SJCRH30 (cell line): ENCODE data around the gene MAN2B1. TPM values are rescaled to one million over a fixed set of nuclear protein-coding genes. Genes with fewer than 3 reads are reported as not detected.
"Not testable (repeated sequence)": the region's sequence is repeated elsewhere in the genome, so short reads cannot be mapped to it uniquely, and the experiment has no call there.

Experiments used
- DNase-seq, 2 experiments: peaks; one replicate each; pipeline ENCODE4 v3.0.0-alpha.2; 2015 to 2020
- H3K27ac ChIP-seq: fragments of 250-450 bp; sonication (Bioruptor Pico); 2 replicates; pipeline ENCODE4 v1.5.1; 2020; ENCODE audit warnings: mild to moderate bottlenecking, moderate library complexity
- H3K27me3 ChIP-seq: fragments of 250-450 bp; sonication (Bioruptor Pico); 2 replicates; pipeline ENCODE4 v1.5.1; 2020; ENCODE audit warnings: mild to moderate bottlenecking, moderate library complexity
- H3K36me3 ChIP-seq: fragments of 250-450 bp; sonication (Bioruptor Pico); 2 replicates; pipeline ENCODE4 v1.5.1; 2020; ENCODE audit warnings: mild to moderate bottlenecking, moderate library complexity
- H3K4me1 ChIP-seq: fragments of 250-450 bp; sonication (Bioruptor Pico); 2 replicates; pipeline ENCODE4 v1.5.1; 2020; ENCODE audit warnings: mild to moderate bottlenecking, moderate library complexity
- H3K4me3 ChIP-seq: fragments of 250-450 bp; sonication (Bioruptor Pico); 2 replicates; pipeline ENCODE4 v1.5.1; 2020; ENCODE audit warnings: mild to moderate bottlenecking, moderate library complexity
- H3K9me3 ChIP-seq: fragments of 250-450 bp; sonication (Bioruptor Pico); replicated peaks from 2 replicates; pipeline ENCODE4 v1.5.1; 2020; ENCODE audit warnings: mild to moderate bottlenecking, moderate library complexity
- total RNA-seq: library from RNA; depleted of rRNA; stranded (reverse); fragments of >200 nt; shearing (Covaris generic); gene quantifications from 2 replicates; pipeline ENCODE4 v1.2.3, GENCODE V29; 2014

The MAN2B1 gene
- total RNA-seq, 1 experiment from 2014 or later, result 34.6 TPM

DNA sequence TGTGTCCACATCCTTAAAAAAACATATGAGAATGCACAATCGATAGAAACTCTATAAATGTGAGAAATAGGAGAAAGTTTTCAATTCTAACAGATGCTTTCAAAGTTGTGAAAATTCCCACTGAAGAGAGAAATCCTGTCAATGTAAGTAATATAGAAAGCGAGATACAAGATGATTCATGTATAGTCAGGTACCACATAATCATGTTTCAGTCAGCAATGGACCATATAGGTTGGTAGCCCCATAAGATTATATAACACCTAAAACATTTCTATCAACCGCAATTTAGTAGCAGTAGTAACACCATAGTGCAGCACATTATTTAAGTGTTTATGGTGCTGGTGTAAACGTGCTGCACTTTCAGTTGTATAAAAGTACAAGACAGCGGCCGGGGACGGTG lies 37.3 kb downstream of the MAN2B1 start:
- no peak for DNase-seq
- Histone ChIP-seq H3K9me3 (peaks cover 41% of the 10 kb centered on the region), H3K27me3 (no peaks in the 10 kb centered on the region), H3K27ac (no peak overlapping the region), H3K4me1 (no peaks in the 10 kb centered on the region), H3K36me3 (peaks cover 73% of the 10 kb centered on the region), H3K4me3 (no peak overlapping the region)

DNA sequence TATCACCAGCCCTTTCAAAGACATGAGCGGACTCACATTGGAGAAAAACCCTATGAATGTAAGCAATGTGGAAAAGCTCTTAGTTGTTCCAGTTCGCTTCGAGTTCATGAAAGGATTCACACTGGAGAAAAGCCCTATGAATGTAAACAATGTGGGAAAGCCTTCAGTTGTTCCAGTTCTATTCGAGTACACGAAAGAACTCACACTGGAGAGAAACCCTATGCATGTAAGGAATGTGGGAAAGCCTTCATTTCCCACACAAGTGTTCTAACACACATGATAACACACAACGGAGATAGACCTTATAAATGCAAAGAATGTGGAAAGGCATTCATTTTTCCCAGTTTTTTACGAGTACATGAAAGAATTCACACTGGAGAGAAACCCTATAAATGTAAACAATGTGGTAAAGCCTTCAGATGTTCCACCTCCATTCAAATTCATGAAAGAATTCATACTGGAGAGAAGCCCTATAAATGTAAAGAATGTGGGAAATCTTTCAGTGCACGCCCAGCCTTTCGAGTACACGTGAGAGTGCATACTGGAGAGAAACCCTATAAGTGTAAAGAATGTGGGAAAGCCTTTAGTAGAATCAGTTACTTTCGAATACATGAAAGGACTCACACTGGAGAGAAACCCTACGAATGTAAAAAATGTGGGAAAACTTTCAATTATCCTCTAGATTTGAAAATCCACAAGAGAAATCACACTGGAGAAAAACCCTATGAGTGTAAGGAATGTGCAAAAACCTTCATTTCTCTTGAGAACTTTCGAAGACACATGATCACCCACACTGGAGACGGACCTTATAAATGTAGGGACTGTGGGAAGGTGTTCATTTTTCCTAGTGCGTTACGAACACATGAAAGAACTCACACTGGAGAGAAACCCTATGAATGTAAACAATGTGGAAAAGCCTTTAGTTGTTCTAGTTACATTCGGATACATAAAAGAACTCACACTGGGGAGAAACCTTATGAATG lies 38.2 kb downstream of the MAN2B1 start:
- H3K4me3 ChIP-seq, result no peak overlapping the region
- peak in 1 of 2 experiments; percentile 25 for DNase-seq
- peaks cover 80% of the 10 kb centered on the region for H3K36me3 ChIP-seq
- H3K27me3 ChIP-seq, result no peaks in the 10 kb centered on the region
- H3K4me1 ChIP-seq, result no peaks in the 10 kb centered on the region
- H3K27ac ChIP-seq, result no peak overlapping the region
- H3K9me3 ChIP-seq, result peaks cover 38% of the 10 kb centered on the region

DNA sequence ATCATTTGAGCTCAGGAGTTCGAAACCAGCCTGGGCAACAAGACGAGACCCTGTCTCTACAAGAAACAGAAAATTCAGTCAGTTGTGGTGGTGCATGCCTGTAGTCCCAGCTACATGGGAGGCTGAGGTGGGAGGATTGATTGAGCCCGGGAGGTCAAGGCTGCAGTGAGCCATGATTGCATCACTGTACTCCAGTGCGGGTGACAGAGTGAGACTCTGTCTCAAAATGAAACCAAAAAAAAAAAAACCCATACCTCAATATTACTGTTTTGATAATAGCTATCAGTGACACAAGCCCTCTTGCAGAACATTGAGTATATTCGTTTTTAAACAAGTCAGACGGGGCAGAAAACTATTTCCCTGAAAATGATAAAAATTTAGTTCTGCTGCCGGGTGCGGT lies 39.6 kb downstream of the MAN2B1 start:
- peaks cover 84% of the 10 kb centered on the region for H3K36me3 ChIP-seq
- no peaks in the 10 kb centered on the region for H3K4me1 ChIP-seq
- H3K4me3 ChIP-seq, result no peak overlapping the region
- DNase-seq, result no peak
- H3K27me3 ChIP-seq, result no peaks in the 10 kb centered on the region
- no peak overlapping the region for H3K27ac ChIP-seq
- H3K9me3 ChIP-seq, result peaks cover 41% of the 10 kb centered on the region

DNA sequence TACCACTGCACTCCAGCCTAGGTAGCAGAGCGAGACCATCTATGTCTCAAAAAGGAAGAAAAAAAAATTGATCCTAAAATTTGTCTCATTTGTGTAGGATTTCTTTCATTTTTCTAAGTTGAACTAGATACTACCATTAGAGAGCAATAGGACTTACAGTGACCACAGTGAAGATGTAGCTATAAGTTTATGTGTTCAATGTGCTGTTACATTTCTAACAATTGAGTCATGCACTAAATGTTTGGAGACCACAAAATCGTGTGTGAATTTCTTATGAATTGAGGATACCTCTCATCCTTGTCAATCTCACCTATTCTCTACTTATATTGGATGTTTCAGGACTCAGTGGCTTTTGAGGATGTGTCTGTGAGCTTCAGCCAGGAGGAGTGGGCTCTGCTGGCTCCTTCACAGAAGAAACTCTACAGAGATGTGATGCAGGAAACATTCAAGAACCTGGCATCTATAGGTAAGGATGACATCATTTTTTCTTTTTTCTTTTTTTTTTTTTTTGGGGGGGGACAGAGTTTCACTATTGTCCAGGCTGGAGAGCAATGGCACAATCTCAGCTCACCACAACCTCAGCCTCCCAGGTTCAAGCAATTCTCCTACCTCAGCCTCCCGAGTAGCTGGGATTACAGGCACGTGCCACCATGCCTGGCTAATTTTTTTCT lies 43.0 kb downstream of the MAN2B1 start:
- Histone ChIP-seq H3K4me1 (no peaks in the 10 kb centered on the region), H3K9me3 (peaks cover 47% of the 10 kb centered on the region)
- DNase-seq, result no peak

DNA sequence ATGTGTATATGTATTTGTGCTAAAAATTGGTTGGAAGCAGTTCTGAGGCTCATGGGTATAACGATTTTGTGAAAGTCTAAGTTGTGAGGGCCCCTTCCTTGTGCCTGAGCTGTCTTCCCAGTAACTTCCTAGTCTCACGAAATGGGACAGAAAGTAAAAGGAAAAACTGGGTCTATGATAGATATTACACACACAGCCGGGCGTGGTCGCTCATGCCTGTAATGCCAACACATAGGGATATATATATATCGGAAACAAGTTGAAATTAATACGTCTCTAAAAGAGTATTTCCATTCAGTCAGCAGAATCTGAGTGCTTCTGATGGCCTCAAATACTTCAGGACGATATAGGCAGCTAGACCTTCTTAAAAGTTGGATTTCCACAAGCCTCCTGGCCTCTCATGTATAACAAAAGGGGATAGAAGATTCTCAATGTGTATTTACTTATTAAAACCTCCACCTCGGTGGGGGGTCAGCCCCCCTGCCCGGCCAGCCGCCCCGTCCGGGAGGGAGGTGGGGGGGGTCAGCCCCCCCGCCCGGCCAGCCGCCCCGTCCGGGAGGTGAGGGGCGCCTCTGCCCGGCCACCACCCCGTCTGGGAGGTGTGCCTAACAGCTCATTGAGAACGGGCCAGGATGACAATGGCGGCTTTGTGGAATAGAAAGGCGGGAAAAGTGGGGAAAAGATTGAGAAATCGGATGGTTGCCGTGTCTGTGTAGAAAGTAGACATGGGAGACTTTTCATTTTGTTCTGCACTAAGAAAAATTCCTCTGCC lies 45.1 kb downstream of the MAN2B1 start:
- Histone ChIP-seq H3K9me3 (peaks cover 35% of the 10 kb centered on the region), H3K36me3 (peaks cover 64% of the 10 kb centered on the region)
- not testable (repeated sequence) for H3K4me1 ChIP-seq, H3K4me3 ChIP-seq, DNase-seq, H3K27ac ChIP-seq, H3K27me3 ChIP-seq

More for the DNA sequence above, 43.0 kb downstream of the MAN2B1 start:
- Histone ChIP-seq H3K27me3 (no peaks in the 10 kb centered on the region), H3K4me3 (no peak overlapping the region), H3K36me3 (peaks cover 73% of the 10 kb centered on the region), H3K27ac (no peak overlapping the region)

DNA sequence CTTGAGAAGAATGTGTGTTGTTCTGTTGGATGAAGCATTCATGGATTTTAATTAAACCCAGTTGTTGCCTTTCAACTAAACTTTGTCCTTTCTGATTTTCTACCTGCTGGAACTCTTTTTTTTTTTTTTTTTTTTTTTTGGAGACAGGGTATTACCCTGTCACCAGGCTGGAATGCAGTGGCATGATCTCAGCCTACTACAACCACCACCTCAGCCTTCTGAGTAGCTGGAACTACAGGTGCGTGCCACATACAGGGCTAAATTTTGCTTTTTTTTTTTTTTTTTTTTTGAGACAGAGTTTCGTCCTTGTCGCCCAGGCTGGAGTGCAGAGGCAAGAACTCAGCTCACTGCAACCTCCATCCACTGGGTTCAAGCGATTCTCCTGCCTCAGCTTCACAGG lies 48.9 kb downstream of the MAN2B1 start:
- Histone ChIP-seq H3K4me3 (no peak overlapping the region), H3K27ac (no peak overlapping the region), H3K27me3 (no peaks in the 10 kb centered on the region), H3K9me3 (peaks cover 18% of the 10 kb centered on the region), H3K4me1 (no peaks in the 10 kb centered on the region), H3K36me3 (peaks cover 60% of the 10 kb centered on the region)
- DNase-seq, result no peak

DNA sequence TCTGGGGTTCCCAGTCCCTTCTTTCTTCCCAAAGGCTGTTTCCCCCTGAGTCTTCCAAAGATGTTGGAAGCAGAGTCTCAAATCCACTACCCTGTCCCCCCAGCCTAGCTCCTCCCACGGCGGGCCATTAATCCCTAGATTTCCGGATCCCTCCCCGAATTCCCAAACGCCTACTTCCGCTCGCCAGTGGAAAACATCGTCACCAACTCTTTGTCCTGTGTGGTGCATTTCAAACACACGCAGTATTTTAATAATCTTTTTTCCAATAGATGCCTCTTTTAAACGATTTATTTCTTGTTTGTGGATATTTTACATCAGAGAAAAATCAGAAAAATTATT lies 55.2 kb downstream of the MAN2B1 start:
- peak overlapping the region; percentile 92 for H3K4me3 ChIP-seq
- DNase-seq, result peak; percentile 86 to 91
- H3K4me1 ChIP-seq, result peaks cover 4% of the 10 kb centered on the region
- no peaks in the 10 kb centered on the region for H3K27me3 ChIP-seq
- peak overlapping the region; percentile 62 for H3K27ac ChIP-seq
- H3K36me3 ChIP-seq, result peaks cover 41% of the 10 kb centered on the region
- no peaks in the 10 kb centered on the region for H3K9me3 ChIP-seq

- Histone ChIP-seq H3K27ac (peak within 1 kb of the TSS; percentile 62), H3K4me1 (peaks cover 4% of the 10 kb centered on the region), H3K27me3 (no peaks in the 10 kb centered on the region), H3K4me3 (peak within 1 kb of the TSS; percentile 92), H3K9me3 (no peaks in the 10 kb centered on the region), H3K36me3 (peaks cover 38% of the 10 kb centered on the region)
- peak; percentile 100 for DNase-seq
Measured at GRCh38 chr19:12610540-12611360, 55.8 kb downstream of the MAN2B1 start, which contains the start of the genes ZNF490 and ZNF791. Gene ZNF490, minus strand, starts transcription at chr19:12610813. Its CDS starts 133 bp downstream, at chr19:12610680. Gene ZNF791, plus strand, starts transcription at chr19:12610920. Its CDS starts 160 bp downstream, at chr19:12611080.

- Histone ChIP-seq H3K36me3 (peaks cover 9% of the 10 kb centered on the region; the same call in 1 of the 2 replicates), H3K4me3 (no peak overlapping the region), H3K4me1 (peaks cover 4% of the 10 kb centered on the region), H3K27ac (no peak overlapping the region), H3K27me3 (no peaks in the 10 kb centered on the region), H3K9me3 (no peaks in the 10 kb centered on the region)
- no peak for DNase-seq
Measured at GRCh38 chr19:12607631-12608030, 58.9 kb downstream of the MAN2B1 start.

DNA sequence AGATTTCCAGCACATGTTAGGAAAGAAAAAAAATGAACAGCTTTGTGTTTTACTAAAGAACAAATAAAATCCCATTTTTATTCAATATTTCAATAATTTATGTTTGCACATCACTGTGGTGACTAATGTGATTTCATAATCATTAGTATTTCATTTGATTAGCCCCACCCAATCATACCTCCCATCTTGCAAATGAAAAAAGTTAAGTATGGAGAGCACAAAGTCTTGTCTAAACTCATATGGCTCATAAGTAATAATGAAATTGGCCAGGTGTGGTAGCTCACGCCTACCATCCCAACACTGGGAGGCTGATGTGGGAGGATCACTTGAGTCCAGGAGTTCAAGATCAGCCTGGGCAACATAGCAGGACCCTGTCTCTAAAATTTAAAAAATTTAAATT lies 59.7 kb downstream of the MAN2B1 start:
- Histone ChIP-seq H3K27me3 (no peaks in the 10 kb centered on the region), H3K4me1 (peaks cover 2% of the 10 kb centered on the region), H3K9me3 (no peaks in the 10 kb centered on the region), H3K4me3 (no peak overlapping the region), H3K27ac (no peak overlapping the region), H3K36me3 (peaks cover 3% of the 10 kb centered on the region; the same call in 1 of the 2 replicates)
- no peak for DNase-seq

- peak; percentile 24 to 46 for DNase-seq
- peaks cover 12% of the 10 kb centered on the region for H3K36me3 ChIP-seq
- H3K27ac ChIP-seq, result no peak overlapping the region
- H3K4me1 ChIP-seq, result no peaks in the 10 kb centered on the region; the same call in 1 of the 2 replicates
- H3K9me3 ChIP-seq, result no peaks in the 10 kb centered on the region
- H3K27me3 ChIP-seq, result no peaks in the 10 kb centered on the region
- no peak overlapping the region for H3K4me3 ChIP-seq
Measured at GRCh38 chr19:12603714-12604113, 62.8 kb downstream of the MAN2B1 start.

DNA sequence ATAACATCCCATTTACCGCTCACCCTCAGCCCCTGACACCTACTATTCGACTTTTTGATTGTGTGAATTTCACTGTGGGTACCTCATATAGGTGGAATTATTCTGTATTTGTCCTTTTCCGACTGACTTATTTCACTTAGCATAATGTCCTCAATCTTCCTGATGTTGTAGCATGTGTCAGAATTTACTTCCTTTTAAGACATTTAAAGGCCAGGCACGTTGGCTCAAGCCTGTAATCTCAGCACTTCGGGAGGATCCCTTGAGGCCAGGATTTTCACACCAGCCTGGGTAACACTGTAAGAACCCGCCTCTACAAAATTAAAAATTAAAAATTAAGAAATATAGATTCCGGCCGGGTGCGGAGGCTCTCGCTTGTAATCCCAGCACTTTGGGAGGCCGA lies 68.9 kb downstream of the MAN2B1 start:
- no peak for DNase-seq
- Histone ChIP-seq H3K4me1 (no peaks in the 10 kb centered on the region), H3K9me3 (no peaks in the 10 kb centered on the region), H3K27ac (no peak overlapping the region), H3K27me3 (no peaks in the 10 kb centered on the region), H3K36me3 (peaks cover 15% of the 10 kb centered on the region), H3K4me3 (no peak overlapping the region)

DNA sequence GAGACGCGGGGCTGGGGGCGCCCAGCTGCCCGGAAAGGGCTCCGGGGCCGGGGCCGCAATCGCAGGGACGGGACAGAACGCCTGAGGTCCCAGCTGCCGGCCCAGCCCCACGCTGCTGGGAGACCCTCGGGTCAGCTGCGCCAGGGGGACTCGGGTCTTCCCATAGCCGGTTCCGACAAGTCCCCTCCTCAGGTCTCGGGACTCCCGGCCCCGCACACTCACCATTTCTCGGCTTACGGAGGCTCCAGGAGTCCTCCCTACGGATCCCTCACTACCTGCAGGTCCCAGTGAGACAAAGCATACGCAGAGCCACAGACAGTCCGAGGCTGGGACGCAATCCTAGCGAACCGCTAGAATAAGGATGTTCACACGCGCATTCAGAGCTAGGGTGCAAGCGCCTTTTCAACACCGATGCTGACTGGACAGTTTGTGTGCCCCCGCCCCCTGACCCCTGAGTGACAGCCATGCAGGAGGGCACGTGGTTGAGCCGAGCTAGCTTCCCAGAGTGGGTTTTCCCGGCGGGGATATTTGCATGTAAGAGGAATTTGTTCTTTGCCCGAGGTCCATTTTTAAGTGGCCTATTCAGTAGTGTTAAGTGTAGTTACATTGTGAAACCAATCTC lies 69.5 kb downstream of the MAN2B1 start:
- Histone ChIP-seq H3K9me3 (no peaks in the 10 kb centered on the region), H3K36me3 (peaks cover 15% of the 10 kb centered on the region), H3K4me1 (no peaks in the 10 kb centered on the region), H3K27ac (no peak overlapping the region), H3K4me3 (no peak overlapping the region), H3K27me3 (no peaks in the 10 kb centered on the region)
- DNase-seq, result no peak
